HG02623 (cell line): Measurements from ENCODE around the gene CFAP299.

Experiments used
- ATAC-seq: cut with Tn5 transposase; IDR thresholded peaks from one replicate; pipeline ENCODE4 v1.9.1; 2021; ENCODE audit warnings: moderate library complexity; ENCODE audit not compliant: unreplicated experiment

Gene CFAP299

DNA sequence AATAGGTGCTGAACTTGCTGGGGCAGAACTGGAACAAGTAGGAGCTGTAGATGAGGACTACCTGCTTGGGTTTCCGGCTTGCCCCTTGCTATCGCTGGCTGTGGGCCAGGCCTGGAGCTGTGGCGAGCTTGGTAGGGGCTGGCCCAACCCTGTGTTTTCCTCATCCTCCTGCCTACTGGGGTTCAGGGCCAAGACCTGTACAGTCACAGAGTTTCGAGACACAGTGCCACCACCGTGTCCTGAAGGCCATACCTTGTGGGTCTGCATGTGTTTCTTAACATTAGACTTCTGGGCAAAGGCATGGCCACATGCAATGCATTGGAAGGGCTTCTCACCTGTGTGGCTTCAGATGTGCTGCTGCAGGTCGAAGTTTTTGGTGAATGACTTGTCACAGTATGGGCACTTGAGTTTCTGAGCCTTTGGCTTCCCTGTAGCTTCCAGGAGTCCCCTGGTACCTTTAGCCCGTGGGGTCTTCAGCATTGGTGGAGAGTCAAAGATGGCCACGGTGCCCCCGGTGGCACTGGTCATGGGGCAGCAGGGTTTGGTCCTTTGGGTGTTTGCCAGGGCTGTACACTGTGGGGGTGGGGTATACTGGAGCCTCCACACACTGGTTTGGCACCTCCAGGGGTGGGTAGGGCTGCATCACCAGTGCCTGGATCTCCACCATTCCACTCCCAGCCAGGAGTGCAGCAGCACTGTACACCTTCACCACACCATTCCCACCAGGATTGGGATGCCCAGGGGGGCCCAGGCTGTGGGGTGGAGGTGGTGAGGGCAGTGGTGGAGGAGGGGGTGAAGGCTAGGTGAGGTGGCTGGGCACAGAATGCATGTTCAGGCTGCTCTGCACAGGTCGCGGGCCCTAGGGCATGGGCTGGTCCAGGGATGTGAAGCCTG, 52.1 kb downstream of the CFAP299 start:
- ATAC-seq, result no peak

DNA sequence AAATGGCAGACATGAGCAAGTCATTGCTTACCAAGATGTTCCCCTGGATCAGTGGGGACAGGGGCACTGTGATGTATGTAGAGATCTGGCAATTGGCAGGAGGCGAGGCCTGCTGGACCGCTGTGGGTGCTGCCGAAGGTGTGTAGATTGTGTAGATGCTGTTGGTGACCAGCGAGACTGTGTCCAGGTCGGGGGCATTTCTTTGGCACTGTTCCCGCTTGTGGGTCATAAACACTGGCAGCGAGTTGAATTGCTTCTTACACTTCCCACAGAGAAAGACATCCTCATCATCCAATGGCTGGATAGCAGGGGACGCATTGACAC, 52.7 kb downstream of the CFAP299 start:
- no peak for ATAC-seq

DNA sequence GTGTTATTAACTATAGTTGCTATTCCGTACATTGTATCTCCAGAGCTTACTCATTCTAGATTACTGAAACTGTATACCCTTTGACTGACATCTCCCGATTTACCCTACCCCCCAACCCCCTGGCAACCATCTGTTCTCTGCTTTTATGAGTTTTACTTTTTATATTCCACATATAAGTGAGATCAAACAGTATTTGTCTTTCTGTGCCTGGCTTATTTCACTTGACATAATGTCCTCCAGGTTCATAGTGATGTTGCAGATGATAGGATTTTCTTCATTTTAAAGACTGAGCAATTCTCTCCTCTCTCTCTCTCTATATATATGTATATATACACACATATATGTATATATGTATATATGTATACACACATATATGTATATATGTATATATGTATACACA, 54.6 kb downstream of the CFAP299 start:
- no peak for ATAC-seq

DNA sequence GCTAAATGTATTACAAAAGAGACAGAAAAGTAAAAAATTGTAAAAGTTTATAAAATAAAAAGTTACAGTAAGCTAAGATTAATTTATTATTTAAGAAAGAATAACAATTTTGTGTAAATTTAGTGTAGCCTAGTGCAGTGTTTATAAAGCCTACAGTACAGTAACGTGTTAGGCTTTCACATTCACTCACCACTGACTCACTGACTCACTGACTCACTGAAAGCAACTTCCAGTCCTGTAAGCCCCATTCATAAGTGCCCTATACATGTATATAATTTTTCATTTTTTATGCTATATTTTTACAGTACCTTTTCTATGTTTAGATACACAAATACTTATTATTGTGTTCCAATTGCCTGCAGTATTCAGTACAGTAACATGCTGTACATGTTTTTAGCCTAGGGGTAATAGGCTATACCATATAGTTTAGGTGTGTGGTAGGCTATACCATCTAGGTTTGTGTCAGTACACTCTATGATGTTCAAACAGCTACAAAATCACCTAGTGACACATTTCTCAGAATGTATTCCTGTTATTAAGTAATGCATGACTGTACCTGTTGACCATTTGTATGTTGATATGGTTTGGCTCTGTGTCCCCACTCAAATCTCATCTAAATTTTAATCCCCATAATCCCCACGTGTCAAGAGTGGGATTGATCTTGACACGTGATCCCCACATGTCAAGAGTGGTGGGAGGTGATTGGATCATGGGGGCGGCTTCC, 57.9 kb downstream of the CFAP299 start:
- no peak for ATAC-seq

- no peak for ATAC-seq
These were observed 58.4 kb downstream of the CFAP299 start for GRCh38 chr4:80393970-80394250.

GRCh38 chr4:80407246-80407645, 71.7 kb downstream of the CFAP299 start:
- no peak for ATAC-seq

- no peak for ATAC-seq
These were observed 74.3 kb downstream of the CFAP299 start for GRCh38 chr4:80409809-80410208.

- no peak for ATAC-seq
These were observed 76.8 kb downstream of the CFAP299 start for GRCh38 chr4:80412322-80412721.

DNA sequence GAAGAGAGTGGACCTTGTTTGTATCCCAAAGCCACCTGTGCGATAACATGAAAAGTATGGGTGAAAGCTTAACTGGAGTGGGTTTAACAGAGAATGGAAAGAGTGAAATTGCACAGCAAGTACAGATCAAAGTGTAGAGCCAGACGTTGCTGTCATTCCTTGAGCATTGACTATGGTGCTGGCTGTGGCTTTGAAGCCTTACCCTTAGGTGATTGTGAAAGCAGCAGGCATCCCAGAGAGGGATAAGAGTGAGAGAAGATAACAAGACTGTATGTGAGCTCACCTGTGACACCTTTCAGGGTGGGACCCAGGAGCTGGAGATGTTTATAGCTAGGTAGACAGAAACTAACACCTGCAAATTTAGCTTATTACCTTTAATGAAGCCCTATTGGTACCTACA, 77.6 kb downstream of the CFAP299 start:
- ATAC-seq, result no peak

- no peak for ATAC-seq
These were observed 81.5 kb downstream of the CFAP299 start for GRCh38 chr4:80417019-80417418.

DNA sequence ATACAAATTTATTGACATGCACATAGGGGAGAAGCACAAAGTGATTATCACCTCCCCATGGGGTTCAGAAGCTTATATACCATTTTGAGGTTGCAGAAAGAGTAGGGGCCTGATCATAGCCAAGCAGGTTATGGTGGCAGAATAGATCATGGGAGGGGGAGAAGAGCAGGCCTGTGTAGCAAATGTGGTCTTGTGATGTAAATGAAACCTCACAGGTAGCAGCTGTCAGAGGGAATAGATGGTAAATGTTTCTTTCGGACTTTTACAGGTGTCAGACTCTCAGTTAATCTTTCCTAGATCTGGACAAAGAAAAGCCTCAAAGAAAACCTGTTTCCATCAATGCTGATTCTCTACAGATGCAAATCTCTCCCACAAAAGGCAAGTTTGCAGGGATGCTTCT, 84.4 kb downstream of the CFAP299 start:
- no peak for ATAC-seq

DNA sequence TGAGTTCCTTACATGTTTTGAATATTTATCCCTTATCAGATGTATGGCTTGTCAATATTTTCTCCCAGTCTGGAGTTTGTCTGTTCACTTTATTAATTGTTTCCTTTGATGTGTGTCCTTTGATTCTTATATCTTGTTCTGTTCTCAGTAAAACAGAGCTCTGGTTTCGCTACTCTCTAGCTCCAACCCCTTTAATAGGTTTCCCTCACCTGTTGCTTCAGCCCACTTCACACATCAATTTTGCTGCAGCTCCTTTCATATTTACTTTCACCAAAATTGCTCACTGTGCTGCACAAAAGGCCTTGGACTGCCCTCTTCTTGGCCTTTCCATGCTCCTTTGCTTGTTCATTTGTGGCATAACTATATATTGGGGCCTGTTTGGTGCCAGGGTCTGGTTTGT, 85.1 kb downstream of the CFAP299 start:
- no peak for ATAC-seq

DNA sequence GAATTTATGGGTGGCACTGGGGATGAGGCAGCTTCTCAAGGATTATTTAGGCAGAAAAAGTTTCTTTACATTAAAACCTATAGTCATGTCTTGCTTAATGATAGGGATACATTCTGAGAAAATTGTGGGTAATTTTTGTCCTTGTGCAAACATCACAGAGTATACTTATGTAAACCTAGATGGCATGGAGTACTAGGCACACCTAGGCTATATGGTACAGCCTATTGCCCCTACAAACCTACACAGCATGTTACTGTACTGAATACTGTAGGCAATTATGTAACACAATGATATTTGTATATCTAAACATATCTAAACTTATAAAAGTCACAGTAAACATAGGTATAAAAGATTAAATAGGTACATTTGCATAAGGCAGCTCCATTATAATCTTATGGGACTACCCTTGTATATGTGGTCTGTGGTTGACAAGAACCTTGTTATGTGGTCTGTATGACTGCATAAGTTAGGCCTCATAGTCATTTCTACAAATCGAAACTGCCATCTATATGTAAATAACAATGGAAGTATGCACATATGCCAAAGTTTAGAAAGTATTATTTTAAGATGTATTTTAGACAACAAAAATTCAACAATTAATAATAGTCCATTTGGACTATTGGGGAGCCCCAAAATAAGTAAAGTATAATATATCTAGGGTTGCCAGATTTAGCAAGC, 87.3 kb downstream of the CFAP299 start:
- peak; percentile 59 for ATAC-seq

GRCh38 chr4:80423553-80424224, 88.2 kb downstream of the CFAP299 start:
- ATAC-seq, result no peak

DNA sequence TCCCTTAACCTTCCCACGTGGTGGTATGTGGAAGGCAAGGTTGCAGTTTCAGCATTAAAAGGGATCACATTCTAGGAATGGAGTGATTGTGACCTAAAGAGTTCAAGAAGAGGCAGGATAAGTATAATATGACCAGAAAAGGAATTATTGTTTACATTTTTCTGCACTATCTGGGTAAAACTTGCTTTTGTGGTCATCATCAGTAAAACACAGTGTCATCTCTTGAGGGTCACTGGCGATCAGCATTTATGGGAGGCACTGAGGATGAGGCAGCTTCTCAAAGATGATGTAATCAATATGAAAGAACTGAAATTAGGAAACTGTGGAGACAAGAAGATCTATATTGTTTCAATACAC, 88.7 kb downstream of the CFAP299 start:
- ATAC-seq, result no peak

DNA sequence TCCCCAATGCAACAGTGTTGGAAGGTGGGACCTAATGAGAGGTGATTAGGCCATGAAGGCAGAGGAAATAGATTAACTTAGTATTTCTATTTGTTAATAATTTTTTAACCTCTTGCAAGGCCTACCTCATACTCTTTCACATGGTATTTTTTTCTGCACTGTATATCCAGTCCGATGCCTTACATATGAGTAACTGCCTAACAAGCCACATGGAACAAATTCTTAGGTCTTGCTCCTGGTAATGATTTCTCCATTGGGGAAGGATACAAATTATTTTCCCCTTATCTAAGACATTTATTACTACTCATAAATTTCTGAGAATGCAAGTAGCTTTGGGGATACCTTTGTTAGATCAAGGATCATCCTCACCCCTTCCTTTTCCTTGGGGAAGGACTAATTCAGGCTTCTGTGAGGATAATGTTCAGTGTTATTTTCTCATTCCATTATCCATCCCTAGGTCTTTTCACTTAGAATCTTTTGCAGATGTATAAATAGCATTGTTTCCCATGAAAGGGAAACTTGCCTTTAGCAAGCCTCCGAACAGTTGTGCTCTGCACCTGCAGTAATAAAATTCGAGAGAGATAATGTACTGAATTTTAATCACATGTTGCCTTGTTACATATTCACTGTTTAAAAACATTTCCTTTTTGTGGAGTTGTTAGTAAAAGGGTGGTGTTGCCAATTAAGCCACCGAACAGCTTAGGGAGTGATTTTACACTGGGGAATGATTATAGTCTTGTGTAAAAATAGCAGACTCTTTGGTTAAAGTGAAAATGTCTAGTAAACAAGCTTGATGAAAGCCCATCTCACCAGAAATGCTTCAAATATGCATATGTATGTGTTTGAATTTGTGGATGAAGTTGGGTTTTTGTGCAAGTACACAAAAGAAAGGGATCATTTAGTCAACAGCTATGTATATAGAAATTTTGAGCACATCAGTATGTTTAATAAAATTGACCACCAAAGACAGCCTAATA, 89.9 kb downstream of the CFAP299 start:
- no peak for ATAC-seq

DNA sequence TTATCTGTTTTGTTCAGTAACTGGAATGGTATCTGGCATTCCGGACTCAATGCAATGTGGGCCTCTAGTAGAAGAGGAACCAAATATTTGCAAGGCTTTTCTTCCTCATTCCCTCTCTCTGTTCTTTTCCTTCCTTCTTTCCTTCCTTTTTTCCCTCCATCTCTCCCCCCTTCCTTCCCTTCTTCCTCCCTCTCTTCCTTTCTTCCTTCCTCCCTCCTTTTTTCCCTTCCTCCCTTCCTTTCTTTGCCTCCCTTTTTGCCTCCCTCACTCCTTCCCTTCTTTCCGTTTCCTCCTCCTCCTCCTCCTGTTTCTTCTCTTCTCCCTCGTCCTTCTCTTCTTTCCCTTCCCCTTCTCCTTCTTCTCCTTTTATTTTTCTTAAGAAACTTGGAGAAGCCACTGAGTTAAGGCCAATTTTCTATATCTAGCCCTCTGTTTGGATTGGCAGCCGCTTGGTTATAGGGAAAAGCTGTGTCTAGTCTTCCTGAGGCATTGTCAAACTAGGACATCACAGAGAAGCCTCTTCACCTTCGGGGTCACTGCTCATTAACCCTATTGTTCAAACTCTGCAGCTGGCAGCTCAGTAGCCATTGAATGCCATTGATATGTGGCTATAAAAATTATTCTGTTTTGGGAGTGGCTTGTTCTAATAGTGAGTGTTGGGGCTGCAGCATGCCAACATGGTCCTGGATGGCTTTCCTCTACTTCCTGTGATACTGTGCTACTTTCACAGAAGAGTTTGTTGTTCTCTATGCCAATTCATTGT, 95.9 kb downstream of the CFAP299 start:
- ATAC-seq, result no peak

DNA sequence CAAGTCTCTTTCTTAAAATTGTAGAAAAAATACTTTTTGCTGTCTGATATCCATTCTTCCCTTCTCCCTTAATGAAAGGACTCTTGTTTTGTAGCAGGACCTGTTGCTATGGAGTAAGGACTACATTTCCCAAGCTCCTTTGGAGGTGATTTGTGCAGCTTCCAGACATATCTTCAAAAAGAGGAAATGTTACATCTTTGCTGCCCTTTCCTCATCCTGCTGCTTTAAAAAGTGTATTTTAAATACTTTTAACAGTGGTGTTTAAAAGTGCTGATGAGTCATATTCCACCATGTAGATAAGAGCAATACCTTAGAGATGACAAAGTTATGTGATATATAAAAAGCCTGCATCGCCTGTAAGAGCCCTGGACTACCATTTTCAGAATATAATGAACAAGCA, 98.7 kb downstream of the CFAP299 start:
- no peak for ATAC-seq

DNA sequence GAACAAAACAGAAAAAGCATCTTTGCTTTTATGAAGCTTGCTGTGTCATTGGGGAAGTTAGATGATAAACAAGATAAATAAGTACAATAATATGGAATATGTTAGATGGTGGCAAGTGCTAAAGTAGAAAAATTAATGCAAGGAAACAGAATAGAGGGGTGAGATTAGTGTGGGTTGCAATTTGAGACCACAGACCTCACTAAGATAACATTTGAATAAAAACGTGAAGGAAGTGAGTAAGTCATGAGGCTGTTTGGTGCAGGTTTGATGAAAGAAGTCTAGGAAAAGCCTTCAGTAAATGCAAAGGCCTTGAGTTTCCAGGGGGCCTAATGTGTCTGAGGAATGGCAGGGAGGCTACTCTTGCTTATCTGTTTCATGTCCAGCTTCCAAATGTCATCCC, 102.5 kb downstream of the CFAP299 start:
- ATAC-seq, result no peak
